Skin of body (tissue), 2 donors: ENCODE results near the gene CTDNEP1. TPM values are rescaled to one million over a fixed set of nuclear protein-coding genes. Genes with fewer than 3 reads are reported as not detected.
A peak's percentile ranks its signal among the peaks of the same experiment; 100 is the strongest.

Source experiments
- DNase-seq: peaks from one replicate; lab custom pipeline; 2025; lab: John Stamatoyannopoulos, UW
- total RNA-seq: library from RNA; depleted of rRNA; stranded (reverse); fragments of >200 nt; gene quantifications from one replicate; pipeline ENCODE4 v1.2.3, GENCODE V29; 2014

The CTDNEP1 gene
- total RNA-seq, 1 donor from 2014 or later: 44.1 TPM

DNA sequence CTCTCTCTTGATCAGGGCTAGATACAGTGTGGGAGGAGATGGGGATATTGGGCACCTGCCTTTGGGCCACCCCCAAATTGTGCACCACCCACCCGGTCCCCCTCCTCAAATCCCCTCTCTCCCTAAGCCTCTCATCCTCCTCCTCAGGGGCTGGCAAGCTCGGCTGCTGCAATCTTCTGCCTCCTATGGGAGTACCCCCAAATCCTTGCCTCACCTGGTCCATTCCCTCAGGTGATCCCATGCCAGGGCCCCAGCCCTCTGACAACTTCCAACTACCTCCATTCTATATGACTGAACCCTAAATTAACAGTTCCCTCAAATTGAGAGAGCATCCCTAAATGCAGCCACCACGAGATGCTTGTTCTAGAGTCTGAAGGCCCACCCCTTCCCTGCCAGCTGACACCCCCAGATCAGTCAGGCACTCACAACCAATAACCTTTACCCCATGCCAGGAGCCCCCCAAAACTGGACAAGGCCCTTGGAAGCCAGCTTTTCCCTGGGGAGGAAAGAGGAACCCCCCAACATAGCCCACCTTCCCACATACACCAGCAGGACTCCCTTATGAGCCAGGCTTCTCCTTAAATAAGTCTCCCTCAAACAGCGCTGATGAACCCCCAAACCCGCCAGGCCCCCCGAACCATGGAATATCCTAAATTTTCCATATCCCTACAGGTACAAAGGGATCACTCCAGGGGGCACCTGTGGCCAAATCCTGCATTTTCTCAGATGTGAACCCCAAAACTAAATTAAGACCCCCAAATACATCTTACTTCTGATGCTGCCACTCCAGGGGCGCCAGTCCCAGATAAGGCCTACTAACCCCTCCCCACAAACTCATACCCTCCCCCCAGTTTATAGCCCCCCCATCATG is 35.1 kb downstream of the CTDNEP1 start:
- DNase-seq: no peak

- peak; percentile 67 for DNase-seq
These were observed 35.8 kb downstream of the CTDNEP1 start for GRCh38 chr17:7215652-7216180.

DNA sequence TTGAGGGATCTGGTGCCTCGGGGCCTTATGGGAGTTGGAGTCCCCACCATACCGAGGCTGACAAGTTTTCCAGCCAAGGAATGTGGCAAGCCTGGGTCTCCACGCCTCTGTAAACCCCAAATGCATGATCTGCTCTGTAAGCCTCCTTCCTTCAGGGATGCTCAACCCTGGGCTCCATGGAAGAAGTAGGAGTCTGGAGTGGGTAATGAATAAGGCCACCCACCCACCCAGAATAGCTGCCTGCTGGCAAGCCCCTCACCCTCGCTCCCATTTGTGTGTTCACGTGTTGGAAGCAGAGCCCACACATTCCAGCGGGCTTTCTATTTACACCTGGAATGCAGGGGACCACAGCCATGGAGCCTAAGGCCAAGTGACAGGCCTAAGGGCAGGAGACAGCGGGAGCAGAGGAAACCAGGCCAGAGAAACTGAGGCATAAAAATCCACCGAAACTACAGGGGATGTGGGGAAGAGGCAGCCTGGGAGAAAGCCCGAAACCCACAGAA is 36.3 kb downstream of the CTDNEP1 start:
- peak; percentile 97 for DNase-seq

DNA sequence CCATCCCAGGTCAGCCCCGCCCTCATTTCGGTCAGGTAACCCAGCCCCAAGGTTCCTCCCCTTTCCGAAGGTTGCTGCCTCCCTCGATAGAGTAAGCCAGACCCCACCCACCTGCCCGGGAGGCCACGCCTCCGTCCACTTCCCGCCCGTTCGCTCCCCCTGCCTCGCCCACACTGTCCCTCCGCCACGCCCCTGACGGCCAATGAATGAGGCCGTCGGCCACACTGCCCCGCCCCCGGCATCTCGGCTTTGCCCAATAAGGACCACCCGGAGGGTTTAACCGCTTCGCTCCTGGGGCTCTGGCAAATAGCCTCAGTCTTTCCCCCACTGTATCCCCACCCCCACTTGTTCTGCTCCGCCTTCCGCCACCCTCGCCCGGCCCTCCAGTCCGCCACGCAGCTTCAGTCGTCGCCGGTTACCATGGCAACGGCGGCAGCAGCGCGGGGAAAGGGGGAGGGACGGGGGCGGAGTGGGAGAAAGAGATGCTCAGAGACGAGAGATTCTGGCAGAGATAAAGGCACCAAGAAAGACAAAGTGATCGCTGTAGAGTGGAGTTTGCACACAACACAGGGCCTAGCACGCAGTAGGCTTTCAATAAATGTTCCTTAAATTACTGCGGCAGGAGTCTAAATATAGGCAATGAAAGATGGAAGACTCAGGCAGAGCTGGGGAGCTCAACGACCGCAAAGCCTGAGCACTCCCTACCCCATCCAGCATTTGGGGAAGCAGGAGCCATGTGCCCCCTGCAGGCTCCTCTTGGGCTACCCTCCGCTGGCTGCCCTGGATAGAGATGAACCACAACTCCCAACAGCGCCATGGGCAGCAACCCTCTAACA is 37.0 kb downstream of the CTDNEP1 start:
- DNase-seq: peak; percentile 95

- DNase-seq: peak; percentile 91
These were observed 37.6 kb downstream of the CTDNEP1 start for GRCh38 chr17:7213895-7214299.

GRCh38 chr17:7211491-7212273 is 39.9 kb downstream of the CTDNEP1 start:
- no peak for DNase-seq

DNA sequence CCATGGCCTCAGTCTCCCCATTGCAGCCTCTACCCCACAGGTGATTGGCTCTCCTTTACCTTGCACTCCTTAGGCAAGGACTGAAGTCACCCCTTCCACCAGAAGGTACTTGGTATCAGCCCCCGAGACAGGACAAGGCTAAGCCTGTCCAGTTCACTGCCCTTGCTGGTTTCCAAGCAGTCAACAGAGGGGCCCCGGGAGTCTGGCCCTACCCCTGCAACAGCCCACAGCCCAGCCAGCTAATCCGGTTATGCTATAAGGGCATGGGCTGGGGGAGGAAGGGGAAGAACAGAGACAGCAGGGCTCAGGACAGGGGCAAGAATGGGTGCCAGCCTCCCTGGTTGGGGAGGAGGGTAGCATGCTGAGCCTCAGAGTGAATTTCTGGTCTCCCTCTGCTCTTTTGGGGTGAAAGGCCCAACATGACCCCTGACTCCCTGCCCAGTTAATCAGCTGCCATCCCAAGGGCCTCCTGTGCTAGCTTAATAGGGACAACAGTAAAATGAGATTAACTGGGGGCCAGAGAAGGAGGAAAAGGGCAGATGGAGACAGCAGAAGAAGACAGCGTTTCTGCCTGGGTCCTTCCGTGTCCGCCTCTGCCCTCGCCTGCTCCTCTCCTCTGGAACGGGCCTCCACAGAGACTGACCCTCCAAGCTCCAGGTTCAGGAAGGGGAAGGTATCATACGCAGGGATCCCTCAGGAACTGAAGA is 42.6 kb downstream of the CTDNEP1 start:
- no peak for DNase-seq

- no peak for DNase-seq
These were observed 43.4 kb downstream of the CTDNEP1 start for GRCh38 chr17:7208027-7208571.

- no peak for DNase-seq
These were observed 44.2 kb downstream of the CTDNEP1 start for GRCh38 chr17:7207120-7208001.

DNA sequence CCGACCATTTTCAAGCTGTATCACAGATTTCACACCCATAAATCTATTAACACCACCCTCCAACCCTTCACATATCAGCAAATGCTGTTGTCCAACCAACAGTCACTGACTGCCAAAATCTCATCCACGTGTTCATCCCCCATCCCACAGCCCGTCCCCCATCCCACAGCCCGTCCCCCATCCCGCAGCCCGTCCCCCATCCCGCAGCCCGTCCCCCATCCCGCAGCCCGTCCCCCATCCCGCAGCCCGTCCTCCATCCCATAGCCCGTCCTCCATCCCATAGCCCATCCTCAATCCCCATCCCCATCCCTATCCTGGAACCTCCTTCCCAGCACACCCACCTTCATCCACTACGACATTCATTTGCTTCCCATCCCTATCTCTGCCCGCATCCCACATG is 46.0 kb downstream of the CTDNEP1 start:
- no peak for DNase-seq

- DNase-seq: peak; percentile 92
These were observed 46.6 kb downstream of the CTDNEP1 start for GRCh38 chr17:7204828-7205461.

DNA sequence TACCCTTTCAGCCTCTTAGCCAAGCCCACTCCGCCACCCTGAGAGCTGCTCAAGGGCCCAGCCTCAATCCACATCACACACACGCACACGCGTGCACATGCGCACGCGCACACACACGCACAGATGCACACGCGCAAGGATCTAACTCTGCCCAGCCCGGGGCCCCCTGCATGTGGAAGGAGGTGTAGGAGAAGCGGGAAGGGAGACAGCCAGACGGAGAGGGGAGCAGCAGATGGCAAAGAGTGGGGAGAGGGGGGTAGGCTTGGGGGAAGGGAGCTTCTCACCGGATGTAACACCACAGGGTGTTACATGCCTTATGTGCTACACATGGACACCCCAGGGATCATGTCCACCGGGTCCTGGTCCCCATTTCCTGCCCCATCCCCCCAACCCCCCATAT is 47.2 kb downstream of the CTDNEP1 start:
- DNase-seq: no peak

- no peak for DNase-seq
These were observed 48.1 kb downstream of the CTDNEP1 start for GRCh38 chr17:7203391-7203790.

GRCh38 chr17:7196651-7197401 is 54.7 kb downstream of the CTDNEP1 start:
- DNase-seq: no peak

DNA sequence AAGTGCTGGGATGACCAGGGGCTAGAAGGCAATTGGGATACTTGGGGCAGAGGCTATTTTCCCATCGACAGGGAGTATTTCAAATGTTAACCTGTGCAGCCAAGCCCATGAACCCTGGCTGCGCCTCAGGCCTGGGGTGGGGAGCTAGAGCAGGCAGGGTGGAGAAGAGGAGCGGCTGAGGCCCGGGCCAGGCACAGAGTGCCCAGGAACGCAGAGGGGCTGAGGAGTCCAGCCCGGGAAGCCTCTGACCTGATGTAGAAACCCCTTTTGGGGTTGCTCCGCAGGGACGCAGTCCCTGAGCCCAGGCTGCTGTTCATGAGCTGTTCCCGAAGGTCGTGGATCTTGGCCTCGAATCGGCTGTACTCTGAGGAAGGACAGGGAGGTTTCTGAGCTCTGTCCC is 55.6 kb downstream of the CTDNEP1 start:
- no peak for DNase-seq
